Peyer's patch (tissue), 4 donors: Measurements from ENCODE around the gene SMAGP.

Source experiments
- CTCF ChIP-seq, 6 experiments: fragments of 450-650 bp in 4 of 6; fragments of 200-600 bp in 2 of 6; sonication (generic) in 1 of 6; IDR thresholded peaks; one replicate each; pipeline ENCODE4 v1.5.1; 2017 to 2019; ENCODE audit warnings: antibody characterized with exemption in 6 of 6, mild to moderate bottlenecking in 3 of 6, moderate library complexity in 1 of 6
- POLR2A ChIP-seq, 2 donors: fragments of 450-650 bp; IDR thresholded peaks; one replicate each; pipeline ENCODE4 v1.5.1; 2017; ENCODE audit warnings: antibody characterized with exemption in 2 of 2, mild to moderate bottlenecking in 2 of 2, moderate library complexity in 2 of 2

DNA sequence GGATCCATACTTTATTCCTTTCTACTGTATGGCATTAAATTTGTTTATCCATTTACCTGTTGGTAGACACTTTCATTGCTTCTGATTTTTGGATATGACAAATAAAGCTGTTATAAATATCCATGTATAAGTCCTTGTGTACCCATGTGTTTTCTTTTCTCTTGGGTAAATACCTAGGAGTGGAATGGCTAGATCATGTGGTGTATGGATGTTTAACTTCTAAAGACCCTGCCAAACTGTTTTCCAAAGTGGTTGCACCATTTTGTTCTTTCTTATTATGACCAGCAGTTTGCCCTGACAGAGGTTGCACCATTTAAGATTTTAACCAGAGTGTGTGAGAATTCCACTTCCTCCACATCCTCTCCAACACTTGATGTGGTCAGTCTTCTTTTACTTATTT is 37.6 kb downstream of the SMAGP start:
- TF ChIP-seq CTCF (IDR thresholded peaks at IDR 0.05) (no peak), POLR2A (IDR thresholded peaks at IDR 0.05) (no peak)
